ENCODE measurements around the gene FOXP1. TPM values are rescaled to one million over a fixed set of nuclear protein-coding genes. Genes with fewer than 3 reads are reported as not detected.

The FOXP1 gene
- total RNA-seq, 1 donor from 2014 or later, result 128 TPM

DNA sequence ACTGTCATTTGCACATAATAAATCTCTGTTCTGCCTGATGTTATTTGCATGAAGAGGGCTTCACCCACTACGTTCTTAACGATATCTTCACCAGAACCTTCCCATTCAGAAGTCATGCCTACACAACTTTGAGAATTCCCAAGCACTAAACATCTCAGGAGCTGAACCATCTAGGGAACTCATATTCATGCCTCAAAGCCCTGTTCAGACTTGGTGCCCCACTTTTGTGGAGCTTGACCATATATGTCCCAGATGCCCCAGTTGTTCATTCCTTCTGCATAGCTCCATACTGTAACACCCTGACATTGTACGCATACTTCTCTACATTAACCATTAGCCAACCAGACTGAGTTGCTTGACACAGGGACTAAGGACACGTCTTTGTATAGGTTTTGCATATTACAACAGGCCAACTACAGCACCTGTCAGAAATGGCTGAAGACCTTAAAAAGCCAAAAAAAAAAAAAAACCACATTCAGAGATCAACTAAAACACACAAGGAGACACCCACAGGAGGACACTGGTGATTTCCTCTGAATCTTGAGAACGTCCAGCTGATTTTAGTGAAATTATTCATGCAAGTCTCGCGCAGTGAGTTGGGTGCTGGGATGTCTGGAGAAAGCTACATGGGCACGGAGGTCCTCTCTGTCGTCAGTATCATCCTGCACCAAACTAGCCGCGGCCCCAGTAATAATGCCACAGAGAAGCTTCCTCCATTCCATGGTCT, 141.4 kb downstream of the FOXP1 start:
- H3K4me1 ChIP-seq, result peaks cover 80% of the 10 kb centered on the region
- no peaks in the 10 kb centered on the region for H3K9me3 ChIP-seq
- TF ChIP-seq POLR2A (IDR thresholded peaks at IDR 0.05) (no peak), CTCF (IDR thresholded peaks at IDR 0.05) (no peak), POLR2AphosphoS5 (IDR thresholded peaks at IDR 0.05; ENCODE audit: insufficient read depth in 1 of 2, low read depth in 1 of 2) (no peak)
- H3K27ac ChIP-seq, result no peak overlapping the region
- H3K4me3 ChIP-seq, result no peak overlapping the region
- no peaks in the 10 kb centered on the region for H3K36me3 ChIP-seq
- DNase-seq (ENCODE audit: extremely low spot score in 2 of 2), result no peak
- intact Hi-C loops (cut with DNase I), result no loop called here
- H3K27me3 ChIP-seq, result no peaks in the 10 kb centered on the region

DNA sequence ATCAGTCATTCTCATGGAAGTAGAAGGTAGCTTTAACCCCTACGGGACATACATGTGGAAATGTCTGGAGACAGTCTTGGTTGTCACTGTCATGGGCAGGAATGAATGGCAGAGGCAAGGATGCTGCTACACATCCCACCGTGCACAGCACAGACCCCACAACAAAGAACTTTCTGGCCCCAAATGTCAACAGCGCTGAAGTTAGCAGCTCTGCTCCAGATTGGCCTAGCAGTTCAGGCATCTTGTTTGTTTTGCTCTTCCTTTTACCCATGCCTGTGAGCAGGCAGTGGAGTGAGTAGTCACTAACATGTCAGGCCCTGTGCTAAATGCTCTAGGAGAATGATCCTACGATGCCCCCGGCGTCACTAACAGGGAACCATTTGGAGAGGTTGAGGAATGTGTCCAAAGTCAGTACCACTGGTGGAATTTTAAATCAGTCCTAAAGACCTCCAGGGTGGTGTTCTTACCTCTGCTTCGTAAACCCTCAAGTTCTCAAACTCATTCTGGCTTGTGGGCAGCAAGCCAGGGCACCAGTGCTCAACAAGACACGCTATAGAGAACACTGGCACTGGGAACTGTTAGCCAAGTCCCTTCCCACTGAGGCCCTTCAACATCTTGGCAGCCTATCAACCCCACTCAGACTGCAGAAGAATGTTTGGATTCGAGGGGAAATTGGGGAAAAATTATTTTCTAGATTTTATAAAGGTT, 142.2 kb downstream of the FOXP1 start:
- H3K4me1 ChIP-seq, result peaks cover 80% of the 10 kb centered on the region
- DNase-seq (ENCODE audit: extremely low spot score in 2 of 2), result no peak
- TF ChIP-seq POLR2A (IDR thresholded peaks at IDR 0.05), result no peak
- TF ChIP-seq POLR2AphosphoS5 (IDR thresholded peaks at IDR 0.05; ENCODE audit: insufficient read depth in 1 of 2, low read depth in 1 of 2), result no peak
- TF ChIP-seq CTCF (IDR thresholded peaks at IDR 0.05), result no peak
- H3K9me3 ChIP-seq, result no peaks in the 10 kb centered on the region
- intact Hi-C loops (cut with DNase I), result no loop called here
- no peaks in the 10 kb centered on the region for H3K36me3 ChIP-seq
- no peaks in the 10 kb centered on the region for H3K27me3 ChIP-seq
- no peak overlapping the region for H3K27ac ChIP-seq
- H3K4me3 ChIP-seq, result no peak overlapping the region

DNA sequence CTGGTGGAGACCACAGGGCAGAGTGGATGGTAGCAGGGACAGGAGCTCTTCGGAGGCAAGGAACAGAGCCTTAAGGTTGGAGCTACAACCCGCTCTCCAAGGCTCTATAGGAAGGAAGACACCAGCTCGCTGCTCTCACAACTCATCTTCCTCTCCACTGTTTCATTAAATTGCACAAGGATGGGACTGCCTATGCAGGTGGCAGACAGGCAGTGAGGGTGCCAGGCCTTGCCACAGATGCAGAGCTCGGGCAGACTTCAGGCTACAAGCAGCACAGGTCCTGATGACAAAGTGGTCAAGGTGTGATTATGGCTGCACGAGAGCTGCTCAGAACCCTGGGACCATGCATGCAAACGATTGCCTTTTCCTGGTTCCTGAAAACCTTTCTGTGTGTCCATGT, 144.6 kb downstream of the FOXP1 start:
- TF ChIP-seq POLR2A (IDR thresholded peaks at IDR 0.05), result no peak
- TF ChIP-seq CTCF (IDR thresholded peaks at IDR 0.05), result no peak
- no peak for TF ChIP-seq POLR2AphosphoS5 (IDR thresholded peaks at IDR 0.05; ENCODE audit: insufficient read depth in 1 of 2, low read depth in 1 of 2)
- H3K9me3 ChIP-seq, result no peaks in the 10 kb centered on the region
- no peaks in the 10 kb centered on the region for H3K36me3 ChIP-seq
- no peaks in the 10 kb centered on the region for H3K27me3 ChIP-seq
- peaks cover 75% of the 10 kb centered on the region for H3K4me1 ChIP-seq
- intact Hi-C loops (cut with DNase I), result no loop called here
- DNase-seq (ENCODE audit: extremely low spot score in 2 of 2), result no peak
- H3K27ac ChIP-seq, result no peak overlapping the region
- H3K4me3 ChIP-seq, result no peak overlapping the region

GRCh38 chr3:71438071-71438685, 145.3 kb downstream of the FOXP1 start:
- intact Hi-C loops (cut with DNase I), result no loop called here
- TF ChIP-seq CTCF (IDR thresholded peaks at IDR 0.05) (no peak), POLR2A (IDR thresholded peaks at IDR 0.05) (no peak), POLR2AphosphoS5 (IDR thresholded peaks at IDR 0.05; ENCODE audit: insufficient read depth in 1 of 2, low read depth in 1 of 2) (no peak)
- Histone ChIP-seq H3K27ac (no peak overlapping the region), H3K27me3 (no peaks in the 10 kb centered on the region), H3K9me3 (no peaks in the 10 kb centered on the region), H3K36me3 (no peaks in the 10 kb centered on the region), H3K4me3 (no peak overlapping the region), H3K4me1 (peaks cover 75% of the 10 kb centered on the region)
- no peak for DNase-seq (ENCODE audit: extremely low spot score in 2 of 2)
